ENCODE measurements around the gene ZMYND12.

- TF ChIP-seq CTCF (conservative IDR thresholded peaks at IDR 0.05; ENCODE audit: low read depth, low read length) (no peak), RFX5 (IDR thresholded peaks at IDR 0.05; ENCODE audit: low read depth, low read length) (no peak), POLR2A (IDR thresholded peaks at IDR 0.05; ENCODE audit: low read depth, low read length) (no peak), CHD1 (IDR thresholded peaks at IDR 0.05; ENCODE audit: low read depth, low read length) (no peak), USF2 (IDR thresholded peaks at IDR 0.05; ENCODE audit: low read depth, low read length) (no peak), RAD21 (IDR thresholded peaks at IDR 0.05; ENCODE audit: low read length) (no peak), MAZ (IDR thresholded peaks at IDR 0.05; ENCODE audit: borderline replicate concordance, low read depth, low read length) (no peak), SMC3 (IDR thresholded peaks at IDR 0.05; ENCODE audit: low read depth, low read length) (no peak), NFE2L2 (IDR thresholded peaks at IDR 0.05; ENCODE audit: low read depth, low read length) (no peak), MXI1 (IDR thresholded peaks at IDR 0.05; ENCODE audit: borderline replicate concordance, low read depth, low read length) (no peak)
These were observed 13.9 kb upstream of the ZMYND12 start for GRCh38 chr1:42469727-42470126.

Data from IMR-90 (cell line).